Endothelial cell of umbilical vein (primary cell): ENCODE results near the gene ADARB2.

Experiments used
- EZH2 ChIP-seq: IDR thresholded peaks from 2 replicates; pipeline ENCODE4 v1.6.1; 2012; ENCODE audit warnings: borderline replicate concordance, low read depth, mild to moderate bottlenecking, moderate library complexity, low read length, inconsistent platforms; ENCODE audit not compliant: severe bottlenecking
- POLR2A ChIP-seq: IDR thresholded peaks from 2 replicates; pipeline ENCODE4 v1.6.1; 2012; ENCODE audit warnings: low read depth, mild to moderate bottlenecking, control low read depth, low read length
- POLR2AphosphoS5 ChIP-seq: IDR thresholded peaks from 2 replicates; pipeline ENCODE4 v1.6.1; 2012; ENCODE audit warnings: low read depth, mild to moderate bottlenecking, control low read depth, low read length, moderate library complexity; ENCODE audit not compliant: insufficient read depth
- TF ChIP-seq, protein P1 (sequence below), 2 donors: IDR thresholded peaks; 1 replicate in 1 of 2; 2 replicates in 1 of 2; pipeline ENCODE4 v1.5.1; 2011; ENCODE audit warnings: low read length in 2 of 2, mild to moderate bottlenecking in 2 of 2, moderate library complexity in 2 of 2, control low read depth in 1 of 2, inconsistent platforms in 1 of 2, low read depth in 1 of 2; ENCODE audit not compliant: insufficient read depth in 1 of 2; ENCODE audit errors: extremely low read depth in 1 of 2

- TF ChIP-seq, protein P1, sequence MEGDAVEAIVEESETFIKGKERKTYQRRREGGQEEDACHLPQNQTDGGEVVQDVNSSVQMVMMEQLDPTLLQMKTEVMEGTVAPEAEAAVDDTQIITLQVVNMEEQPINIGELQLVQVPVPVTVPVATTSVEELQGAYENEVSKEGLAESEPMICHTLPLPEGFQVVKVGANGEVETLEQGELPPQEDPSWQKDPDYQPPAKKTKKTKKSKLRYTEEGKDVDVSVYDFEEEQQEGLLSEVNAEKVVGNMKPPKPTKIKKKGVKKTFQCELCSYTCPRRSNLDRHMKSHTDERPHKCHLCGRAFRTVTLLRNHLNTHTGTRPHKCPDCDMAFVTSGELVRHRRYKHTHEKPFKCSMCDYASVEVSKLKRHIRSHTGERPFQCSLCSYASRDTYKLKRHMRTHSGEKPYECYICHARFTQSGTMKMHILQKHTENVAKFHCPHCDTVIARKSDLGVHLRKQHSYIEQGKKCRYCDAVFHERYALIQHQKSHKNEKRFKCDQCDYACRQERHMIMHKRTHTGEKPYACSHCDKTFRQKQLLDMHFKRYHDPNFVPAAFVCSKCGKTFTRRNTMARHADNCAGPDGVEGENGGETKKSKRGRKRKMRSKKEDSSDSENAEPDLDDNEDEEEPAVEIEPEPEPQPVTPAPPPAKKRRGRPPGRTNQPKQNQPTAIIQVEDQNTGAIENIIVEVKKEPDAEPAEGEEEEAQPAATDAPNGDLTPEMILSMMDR (IDR thresholded peaks at IDR 0.05; ENCODE audit: extremely low read depth in 1 of 2, insufficient read depth in 1 of 2, low read depth in 1 of 2, low read length in 2 of 2): no peak
- TF ChIP-seq EZH2 (no peak), POLR2A (no peak), POLR2AphosphoS5 (no peak)
Observed at GRCh38 chr10:1688531-1688930, 48.8 kb downstream of the ADARB2 start.
